PC-3 (cell line): Measurements from ENCODE around the gene PHC2. TPM values are rescaled to one million over a fixed set of nuclear protein-coding genes. Genes with fewer than 3 reads are reported as not detected.

Source experiments
- ATAC-seq: fragments of 200-7000 bp; cut with Tn5 transposase; 2 replicates; pipeline ENCODE4 v1.9.1; 2020; ENCODE audit warnings: mild to moderate bottlenecking, moderate library complexity
- BruUV-seq: library from RNA; stranded (reverse); fragments of 400-500 nt; replicated peaks from 2 replicates; lab custom pipeline; 2021; lab: Mats Ljungman, UMichigan
- CTCF ChIA-PET: fragments of 300-600 bp; sonication (Branson Sonifier 250); formaldehyde crosslinking; loops from one replicate; lab custom pipeline; 2022; ENCODE audit warnings: antibody characterized with exemption; lab: Charles Lee
- POLR2A ChIA-PET: fragments of 300-600 bp; sonication (Branson Sonifier 250); formaldehyde crosslinking; loops from one replicate; lab custom pipeline; 2022; ENCODE audit warnings: antibody characterized with exemption; ENCODE audit not compliant: unreplicated experiment; lab: Charles Lee
- DNase-seq: peaks from one replicate; pipeline ENCODE4 v3.0.0-alpha.2; 2015
- H2AFZ ChIP-seq: fragments of 300-600 bp; sonication (generic); 2 replicates; pipeline ENCODE4 v1.6.0; 2016; ENCODE audit warnings: antibody characterized with exemption, low read length
- H3F3A ChIP-seq: fragments of 300-600 bp; sonication (generic); one replicate; pipeline ENCODE4 v1.6.0; 2017; ENCODE audit warnings: antibody characterized with exemption, low read length, control low read depth, mild to moderate bottlenecking; ENCODE audit not compliant: unreplicated experiment
- H3K27ac ChIP-seq: fragments of 300-600 bp; sonication (generic); 2 replicates; pipeline ENCODE4 v1.5.1; 2016; ENCODE audit warnings: mild to moderate bottlenecking, low read length
- H3K27me3 ChIP-seq: fragments of 300-600 bp; sonication (generic); 2 replicates; pipeline ENCODE4 v1.6.1; 2016; ENCODE audit warnings: low read length, mixed read lengths
- H3K36me3 ChIP-seq: fragments of 300-600 bp; sonication (generic); 2 replicates; pipeline ENCODE4 v1.6.1; 2016; ENCODE audit warnings: low read depth, mixed run types, low read length, mixed read lengths
- H3K4me1 ChIP-seq: fragments of 300-600 bp; sonication (generic); 2 replicates; pipeline ENCODE4 v1.5.1; 2016; ENCODE audit warnings: low read length; ENCODE audit not compliant: insufficient read depth
- H3K4me2 ChIP-seq: fragments of 300-600 bp; sonication (generic); 2 replicates; pipeline ENCODE4 v1.6.0; 2016; ENCODE audit warnings: low read length
- H3K4me3 ChIP-seq: fragments of 300-600 bp; sonication (generic); 2 replicates; pipeline ENCODE4 v1.5.1; 2016; ENCODE audit warnings: mild to moderate bottlenecking, low read length, mixed read lengths
- H3K79me2 ChIP-seq: fragments of 300-600 bp; sonication (generic); 2 replicates; pipeline ENCODE4 v1.6.1; 2017; ENCODE audit warnings: low read length, mixed read lengths
- H3K9ac ChIP-seq: fragments of 300-600 bp; sonication (generic); 2 replicates; pipeline ENCODE4 v1.6.0; 2016; ENCODE audit warnings: mild to moderate bottlenecking, low read length
- H3K9me2 ChIP-seq: fragments of 300-600 bp; sonication (generic); replicated peaks from 2 replicates; pipeline ENCODE4 v1.6.1; 2016; ENCODE audit warnings: mixed run types, low read length, mixed read lengths
- H3K9me3 ChIP-seq: fragments of 300-600 bp; sonication (generic); 2 replicates; pipeline ENCODE4 v1.6.1; 2016; ENCODE audit warnings: low read length, mixed read lengths
- H4K20me1 ChIP-seq: fragments of 300-600 bp; sonication (generic); 2 replicates; pipeline ENCODE4 v1.6.1; 2016; ENCODE audit warnings: low read length, mixed read lengths
- CTCF ChIP-seq: fragments of 300-600 bp; sonication (generic); conservative IDR thresholded peaks from 2 replicates; pipeline ENCODE4 v1.5.1; 2017; ENCODE audit warnings: antibody characterized with exemption, low read depth, mild to moderate bottlenecking, low read length
- EZH2 ChIP-seq: fragments of 300-600 bp; sonication (generic); IDR thresholded peaks from one replicate; pipeline ENCODE4 v1.6.1; 2017; ENCODE audit warnings: antibody characterized with exemption, mild to moderate bottlenecking, low read length; ENCODE audit not compliant: unreplicated experiment
- EZH2phosphoT487 ChIP-seq: fragments of 300-600 bp; sonication (generic); IDR thresholded peaks from 2 replicates; pipeline ENCODE4 v1.6.1; 2018; ENCODE audit warnings: mild to moderate bottlenecking, antibody characterized with exemption, low read length, borderline replicate concordance
- intact Hi-C: fragments of 100-400 bp; cut with micrococcal nuclease; formaldehyde crosslinking; loops from 2 replicates; pipeline ENCODE4 v1.9.0; 2023
- total RNA-seq: library from RNA; depleted of rRNA; stranded (reverse); fragments of >200 nt; gene quantifications from 2 replicates; pipeline ENCODE4 v1.2.3, GENCODE V29; 2014

Gene PHC2
- total RNA-seq, 1 experiment from 2014 or later = 134 TPM

DNA sequence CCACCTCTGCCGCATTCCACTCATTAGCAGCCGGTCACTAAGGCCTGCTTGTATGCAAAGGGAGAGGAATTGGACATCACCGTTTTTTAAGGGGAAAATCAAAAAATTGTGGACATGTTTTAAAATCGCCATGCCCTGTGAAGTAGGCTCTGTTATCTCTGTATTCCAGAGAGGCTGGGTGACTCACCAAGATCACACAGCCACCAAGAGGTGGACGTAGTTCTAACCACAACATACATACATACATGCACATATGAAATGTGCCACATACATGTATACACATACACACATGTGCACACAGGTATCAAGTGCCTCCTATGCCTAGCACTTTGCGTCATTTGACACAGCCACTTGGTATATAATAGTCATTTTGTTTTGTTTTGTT is 25.6 kb upstream of the PHC2 start:
- H4K20me1 ChIP-seq = no peaks in the 10 kb centered on the region
- no peaks in the 10 kb centered on the region for H3K79me2 ChIP-seq
- no peaks in the 10 kb centered on the region for H3K9me2 ChIP-seq
- ChIA-PET POLR2A (interaction anchor here (0.6 to 1.4 kb wide), 2 partner anchors 23 to 35 kb away, joined by 3 to 5 read pairs; no protein-coding TSS in a partner anchor), CTCF (interaction anchor here (0.6 to 1.0 kb wide), 8 partner anchors 14 to 161 kb away, joined by 3 to 12 read pairs (median 5); no protein-coding TSS in a partner anchor)
- H3K4me3 ChIP-seq = no peak overlapping the region
- peaks cover 34% of the 10 kb centered on the region for H3K4me1 ChIP-seq
- no peak overlapping the region for H3K27ac ChIP-seq
- no peak overlapping the region for H2AFZ ChIP-seq
- no peak overlapping the region for H3K4me2 ChIP-seq
- H3K27me3 ChIP-seq = no peaks in the 10 kb centered on the region
- H3F3A ChIP-seq = no peaks in the 10 kb centered on the region
- ATAC-seq (no peak), DNase-seq (no peak)
- TF ChIP-seq EZH2 (no peak), EZH2phosphoT487 (no peak), CTCF (no peak)
- intact Hi-C loops = loop anchor here (1.0 to 5.0 kb wide), 3 partner anchors 22 to 89 kb away; no protein-coding TSS in a partner anchor
- H3K36me3 ChIP-seq = no peaks in the 10 kb centered on the region
- no TSS peak for BruUV-seq
- no peaks in the 10 kb centered on the region for H3K9me3 ChIP-seq
- no peak overlapping the region for H3K9ac ChIP-seq

- Histone ChIP-seq H3K36me3 (no peaks in the 10 kb centered on the region), H3K79me2 (no peaks in the 10 kb centered on the region), H3K27ac (peak overlapping the region; percentile 6; the same call in 1 of the 2 replicates), H3K27me3 (no peaks in the 10 kb centered on the region), H3F3A (no peaks in the 10 kb centered on the region), H3K4me1 (peaks cover 34% of the 10 kb centered on the region), H3K4me2 (no peak overlapping the region), H2AFZ (peak overlapping the region; percentile 55), H3K9ac (no peak overlapping the region), H3K9me2 (no peaks in the 10 kb centered on the region), H3K9me3 (no peaks in the 10 kb centered on the region), H4K20me1 (no peaks in the 10 kb centered on the region), H3K4me3 (no peak overlapping the region)
- intact Hi-C loops = loop anchor here (1.0 to 5.0 kb wide), 3 partner anchors 22 to 89 kb away; no protein-coding TSS in a partner anchor
- ChIA-PET CTCF (interaction anchor here (0.6 to 1.0 kb wide), 10 partner anchors 12 to 160 kb away, joined by 3 to 12 read pairs (median 5); no protein-coding TSS in a partner anchor), POLR2A (interaction anchor here (0.6 to 1.4 kb wide), 2 partner anchors 22 to 34 kb away, joined by 3 to 5 read pairs; no protein-coding TSS in a partner anchor)
- TF ChIP-seq EZH2phosphoT487 (no peak), CTCF (peak; percentile 89)
- DNase-seq (peak; percentile 83), ATAC-seq (peak; percentile 89)
- no TSS peak for BruUV-seq
Observed at GRCh38 chr1:33455539-33456501, 24.9 kb upstream of the PHC2 start.
